ENCODE data around the gene NRSN2. TPM values are rescaled to one million over a fixed set of nuclear protein-coding genes. Genes with fewer than 3 reads are reported as not detected.
"Not testable (repeated sequence)": the region's sequence is repeated elsewhere in the genome, so short reads cannot be mapped to it uniquely, and the experiment has no call there.

The NRSN2 gene
- total RNA-seq, 1 experiment from 2014 or later = 38.2 TPM

- DNase-seq (ENCODE audit: low read depth, low spot score) = no peak
- in situ Hi-C loops (cut with HindIII; ENCODE audit: low pct_unique_long_range_greater_than_20kb, low sequenced_read_pairs) = no loop called here
These were observed 19.3 kb downstream of the NRSN2 start for GRCh38 chr20:366041-366718.

DNA sequence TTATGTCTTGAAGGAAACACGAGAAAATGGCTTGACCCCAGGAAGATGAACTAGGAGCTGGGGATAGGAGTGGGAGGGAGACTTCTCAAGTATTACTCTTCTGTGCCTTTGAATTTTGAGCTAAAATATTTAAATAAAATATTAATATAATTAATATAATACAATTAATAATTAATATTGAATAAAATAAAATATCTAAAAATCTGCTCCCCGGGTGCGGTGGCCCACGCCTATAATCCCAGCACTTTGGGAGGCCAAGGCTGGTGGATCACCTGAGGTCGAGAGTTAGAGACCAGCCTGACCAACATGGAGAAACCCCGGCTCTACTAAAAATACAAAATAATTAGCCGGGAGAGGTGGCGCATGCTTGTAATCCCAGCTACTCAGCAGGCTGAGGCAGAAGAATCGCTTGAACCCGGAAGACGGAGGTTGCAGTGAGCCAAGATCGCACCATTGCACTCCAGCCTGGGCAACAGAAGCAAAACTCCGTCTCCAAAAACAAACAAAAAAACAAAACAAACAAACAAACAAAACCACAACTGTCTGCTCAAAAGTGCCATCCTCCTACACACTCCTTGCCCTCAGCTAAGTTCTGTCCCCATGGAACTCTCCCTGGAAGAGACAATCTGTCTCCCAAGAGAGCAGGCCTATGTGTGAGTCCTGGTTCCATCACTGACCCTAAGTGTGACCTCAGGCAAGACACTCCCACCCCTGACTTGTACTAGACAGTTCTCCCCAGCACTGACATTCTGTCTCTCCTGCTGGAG, 20.0 kb downstream of the NRSN2 start:
- in situ Hi-C loops (cut with HindIII; ENCODE audit: low pct_unique_long_range_greater_than_20kb, low sequenced_read_pairs) = no loop called here
- no peak for DNase-seq (ENCODE audit: low read depth, low spot score)

- in situ Hi-C loops (cut with HindIII; ENCODE audit: low pct_unique_long_range_greater_than_20kb, low sequenced_read_pairs) = no loop called here
- no peak for DNase-seq (ENCODE audit: low read depth, low spot score)
These were observed 20.6 kb downstream of the NRSN2 start for GRCh38 chr20:367486-367887.

GRCh38 chr20:368915-369314, 22.0 kb downstream of the NRSN2 start:
- in situ Hi-C loops (cut with HindIII; ENCODE audit: low pct_unique_long_range_greater_than_20kb, low sequenced_read_pairs) = no loop called here
- no peak for DNase-seq (ENCODE audit: low read depth, low spot score)

DNA sequence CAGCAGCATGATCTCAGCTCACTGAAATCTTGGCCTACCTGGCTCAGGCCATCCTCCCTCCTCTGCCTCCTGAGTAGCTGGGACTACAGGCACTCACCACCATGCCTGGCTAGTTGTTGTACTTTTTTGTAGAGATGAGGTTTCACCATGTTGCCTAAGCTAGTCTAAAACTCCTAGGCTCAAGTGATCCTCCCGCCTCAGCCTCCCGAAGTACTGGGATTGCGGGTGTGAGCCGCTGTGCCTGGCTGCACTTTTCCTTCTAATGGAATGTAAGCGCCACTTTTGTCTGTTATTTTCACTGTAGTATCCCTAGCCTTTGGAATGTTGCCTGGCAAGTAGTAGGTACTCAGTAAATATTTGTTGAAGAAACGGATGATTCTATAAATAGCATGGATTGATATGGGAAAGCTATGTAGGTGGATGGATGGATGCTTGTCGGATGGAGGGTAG, 23.3 kb downstream of the NRSN2 start:
- in situ Hi-C loops (cut with HindIII; ENCODE audit: low pct_unique_long_range_greater_than_20kb, low sequenced_read_pairs) = no loop called here
- DNase-seq (ENCODE audit: low read depth, low spot score) = no peak

- in situ Hi-C loops (cut with HindIII; ENCODE audit: low pct_unique_long_range_greater_than_20kb, low sequenced_read_pairs) = no loop called here
- DNase-seq (ENCODE audit: low read depth, low spot score) = no peak
These were observed 24.3 kb downstream of the NRSN2 start for GRCh38 chr20:370977-371754.

DNA sequence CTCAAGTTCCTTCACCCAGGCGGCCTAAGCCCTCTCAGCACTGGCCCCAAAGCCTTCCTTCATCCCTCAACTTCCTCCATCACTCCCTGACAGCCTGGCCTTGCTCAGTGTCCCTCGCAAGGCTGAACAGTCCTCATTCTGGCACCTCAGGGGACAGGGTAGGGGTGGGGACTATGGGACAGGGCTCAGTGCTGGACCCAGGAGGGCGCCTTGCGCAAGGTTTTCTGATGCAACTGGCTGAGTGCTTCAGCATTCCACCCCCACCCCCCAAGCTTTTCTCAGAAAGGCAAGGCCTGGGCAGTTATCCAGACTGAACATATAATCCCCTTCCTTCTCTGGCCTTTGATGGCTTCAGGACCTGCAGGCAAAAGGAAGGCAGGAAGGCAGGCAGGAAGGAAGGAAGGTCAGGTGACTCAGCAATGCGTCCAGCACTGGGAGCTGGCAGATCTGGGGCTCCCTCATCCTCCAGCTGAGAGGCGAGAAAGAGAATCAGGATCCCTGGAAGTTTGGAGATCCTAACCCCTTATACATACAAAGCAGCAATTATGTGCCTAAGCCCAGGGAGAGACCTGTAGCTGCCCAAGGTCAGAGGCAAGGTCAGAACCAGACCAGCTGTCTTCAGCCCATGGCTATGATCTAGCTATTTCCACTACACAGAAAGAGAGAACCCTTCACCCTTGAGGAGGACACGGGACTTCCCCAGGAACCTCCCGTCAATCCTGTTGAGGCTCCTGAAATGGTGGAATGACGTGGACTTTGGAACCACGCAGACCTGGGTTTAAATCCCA, 25.0 kb downstream of the NRSN2 start:
- DNase-seq (ENCODE audit: low read depth, low spot score) = peak; percentile 83
- in situ Hi-C loops (cut with HindIII; ENCODE audit: low pct_unique_long_range_greater_than_20kb, low sequenced_read_pairs) = no loop called here

- in situ Hi-C loops (cut with HindIII; ENCODE audit: low pct_unique_long_range_greater_than_20kb, low sequenced_read_pairs) = not testable (repeated sequence)
These were observed 25.7 kb downstream of the NRSN2 start for GRCh38 chr20:372543-373082.

DNA sequence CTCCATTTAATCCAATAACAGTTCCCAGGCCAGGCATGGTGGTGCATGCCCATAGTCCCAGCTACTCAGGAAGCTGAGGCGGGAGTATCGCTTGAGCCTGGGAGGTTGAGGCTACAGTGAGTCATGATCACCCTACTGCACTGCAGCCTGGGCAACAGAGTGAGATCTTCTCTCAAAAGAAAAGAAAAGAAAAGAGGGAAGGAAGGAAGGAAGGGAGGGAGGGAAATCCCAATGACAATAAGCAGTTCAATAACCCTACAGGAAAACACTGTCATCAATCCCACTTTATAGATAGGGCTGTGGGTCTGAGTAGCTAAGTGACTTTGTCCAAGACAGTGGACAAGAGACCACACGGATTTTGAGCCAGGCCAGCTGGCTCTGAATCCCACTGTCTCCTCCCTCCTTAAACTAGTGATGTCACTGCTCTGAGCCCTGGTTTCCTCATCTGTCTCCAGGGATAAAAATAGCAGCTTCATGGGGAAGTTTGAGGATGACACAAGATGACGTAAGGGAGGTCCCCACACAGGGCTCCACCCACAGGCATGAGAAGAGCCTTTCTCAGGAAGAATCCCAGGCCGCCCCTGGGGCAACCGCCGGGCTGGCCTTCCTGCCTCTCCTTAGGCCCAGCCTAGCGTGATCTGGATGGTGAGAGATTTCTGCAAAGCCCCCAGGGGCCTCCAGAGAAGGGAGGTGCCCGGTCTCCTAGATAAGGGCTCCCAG, 26.4 kb downstream of the NRSN2 start:
- peak; percentile 91 for DNase-seq (ENCODE audit: low read depth, low spot score)
- in situ Hi-C loops (cut with HindIII; ENCODE audit: low pct_unique_long_range_greater_than_20kb, low sequenced_read_pairs) = no loop called here

More at GRCh38 chr20:372543-373082, 25.7 kb downstream of the NRSN2 start:
- not testable (repeated sequence) for DNase-seq (ENCODE audit: low read depth, low spot score)

DNA sequence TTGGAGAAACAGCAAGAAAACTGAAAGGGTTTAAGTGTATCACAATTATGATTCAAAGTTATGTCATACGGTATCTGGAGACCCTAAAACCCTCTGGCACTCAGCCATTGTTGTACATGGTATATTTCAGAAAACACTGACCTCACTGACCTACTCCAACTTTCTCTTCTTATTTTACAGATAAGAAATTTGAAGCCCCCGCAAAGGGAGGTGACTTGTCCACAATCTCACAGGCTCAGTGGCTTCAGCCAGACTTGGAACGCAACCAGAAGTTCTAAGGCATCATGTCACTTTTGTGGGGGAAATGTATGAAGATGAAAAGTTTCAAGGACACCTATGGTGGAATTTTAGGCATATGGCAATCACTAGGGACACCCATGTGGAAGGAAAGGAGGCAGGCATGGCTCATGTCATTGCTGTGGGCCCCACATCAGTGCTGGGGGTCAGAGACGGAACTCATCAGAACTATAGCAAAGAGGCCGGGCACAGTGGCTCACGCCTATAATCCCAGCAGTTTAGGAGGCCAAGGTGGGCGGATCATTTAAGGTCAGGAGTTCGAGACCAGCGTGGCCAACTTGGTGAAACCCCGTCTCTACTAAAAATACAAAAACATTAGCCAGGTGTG, 28.5 kb downstream of the NRSN2 start:
- no peak for DNase-seq (ENCODE audit: low read depth, low spot score)
- in situ Hi-C loops (cut with HindIII; ENCODE audit: low pct_unique_long_range_greater_than_20kb, low sequenced_read_pairs) = no loop called here

GRCh38 chr20:376089-376488, 29.2 kb downstream of the NRSN2 start:
- no peak for DNase-seq (ENCODE audit: low read depth, low spot score)
- in situ Hi-C loops (cut with HindIII; ENCODE audit: low pct_unique_long_range_greater_than_20kb, low sequenced_read_pairs) = no loop called here

GRCh38 chr20:376750-377149, 29.8 kb downstream of the NRSN2 start:
- no peak for DNase-seq (ENCODE audit: low read depth, low spot score)
- in situ Hi-C loops (cut with HindIII; ENCODE audit: low pct_unique_long_range_greater_than_20kb, low sequenced_read_pairs) = no loop called here

DNA sequence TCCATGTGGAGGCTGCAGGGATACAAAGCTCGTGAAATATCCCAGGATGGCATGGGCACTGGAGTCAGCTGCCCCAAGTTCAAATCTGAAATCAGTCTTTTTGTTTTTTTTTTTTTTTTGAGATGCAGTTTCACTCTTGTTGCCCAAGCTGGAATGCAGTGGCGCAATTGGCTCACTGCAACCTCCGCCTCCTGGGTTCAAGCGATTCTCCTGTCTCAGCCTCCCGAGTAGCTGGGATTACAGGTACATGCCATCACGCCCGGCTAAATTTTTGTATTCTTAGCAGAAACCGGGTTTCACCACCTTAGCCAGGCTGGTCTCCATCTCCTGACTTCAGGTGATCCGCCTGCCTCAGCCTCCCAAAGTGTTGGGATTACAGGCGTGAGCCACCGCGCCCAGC, 30.7 kb downstream of the NRSN2 start:
- in situ Hi-C loops (cut with HindIII; ENCODE audit: low pct_unique_long_range_greater_than_20kb, low sequenced_read_pairs); DNase-seq (ENCODE audit: low read depth, low spot score): not testable (repeated sequence)

GRCh38 chr20:378961-379336, 32.0 kb downstream of the NRSN2 start:
- DNase-seq (ENCODE audit: low read depth, low spot score) = no peak
- in situ Hi-C loops (cut with HindIII; ENCODE audit: low pct_unique_long_range_greater_than_20kb, low sequenced_read_pairs) = no loop called here

GRCh38 chr20:380763-381580, 34.1 kb downstream of the NRSN2 start:
- in situ Hi-C loops (cut with HindIII; ENCODE audit: low pct_unique_long_range_greater_than_20kb, low sequenced_read_pairs) = no loop called here

More at GRCh38 chr20:380763-381580, 34.1 kb downstream of the NRSN2 start:
- peak; percentile 79 for DNase-seq (ENCODE audit: low read depth, low spot score)
